ENCODE results near the gene BHLHA9.

DNA sequence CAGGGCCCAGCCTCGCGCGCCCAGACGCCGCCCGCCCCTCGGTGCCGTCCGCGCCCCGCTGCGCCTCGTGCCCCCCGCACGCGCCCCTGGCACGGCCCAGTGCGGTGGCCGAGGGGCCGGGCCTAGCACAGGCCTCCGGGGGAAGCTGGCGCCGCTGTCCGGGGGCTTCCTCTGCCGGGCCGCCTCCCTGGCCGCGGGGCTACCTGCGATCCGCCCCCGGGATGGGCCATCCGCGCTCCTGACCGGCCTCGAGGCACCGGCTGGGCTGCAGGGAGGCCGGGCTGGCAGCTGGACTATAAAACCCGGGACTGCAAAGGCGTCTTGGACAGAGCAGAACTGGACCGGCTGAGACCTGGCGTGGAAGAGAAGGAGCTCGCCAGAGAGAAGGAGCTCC is 783 bp downstream of the BHLHA9 start:
- no peak for TF ChIP-seq POLR2A (IDR thresholded peaks at IDR 0.05)
- TF ChIP-seq CTCF (IDR thresholded peaks at IDR 0.05) = no peak
